GM20431 (cell line): Measurements from ENCODE around the gene PTPRCAP.
"Not testable (repeated sequence)": the region's sequence is repeated elsewhere in the genome, so short reads cannot be mapped to it uniquely, and the experiment has no call there.

Experiments used
- in situ Hi-C: fragments of 300-500 bp; cut with MseI, MboI; formaldehyde crosslinking; loops from one replicate; pipeline ENCODE4 v1.15.0; 2020; ENCODE audit warnings: low sequenced_read_pairs; ENCODE audit not compliant: unreplicated experiment

PTPRCAP gene

GRCh38 chr11:67466367-67466766 is 28.9 kb upstream of the PTPRCAP start:
- in situ Hi-C loops = no loop called here

- in situ Hi-C loops = not testable (repeated sequence)
Measured at GRCh38 chr11:67465530-67465929, 28.0 kb upstream of the PTPRCAP start.

GRCh38 chr11:67465189-67465510 is 27.7 kb upstream of the PTPRCAP start:
- in situ Hi-C loops = no loop called here

- in situ Hi-C loops = no loop called here
Measured at GRCh38 chr11:67464411-67465188, 27.1 kb upstream of the PTPRCAP start.

- in situ Hi-C loops = no loop called here
Measured at GRCh38 chr11:67463680-67464410, 26.4 kb upstream of the PTPRCAP start.

GRCh38 chr11:67463186-67463585 is 25.7 kb upstream of the PTPRCAP start:
- in situ Hi-C loops = no loop called here

GRCh38 chr11:67458266-67458665 is 20.8 kb upstream of the PTPRCAP start:
- in situ Hi-C loops = no loop called here

GRCh38 chr11:67457453-67457852 is 20.0 kb upstream of the PTPRCAP start:
- in situ Hi-C loops = no loop called here

- in situ Hi-C loops = no loop called here
Measured at GRCh38 chr11:67456068-67456705, 18.7 kb upstream of the PTPRCAP start.

GRCh38 chr11:67455054-67455453 is 17.6 kb upstream of the PTPRCAP start, which contains the start of gene CABP4:
Gene CABP4, plus strand, starts transcription at chr11:67455354. Its CDS starts 70 bp downstream, at chr11:67455424.
- in situ Hi-C loops = no loop called here

GRCh38 chr11:67453816-67454732 is 16.6 kb upstream of the PTPRCAP start:
- in situ Hi-C loops = no loop called here

GRCh38 chr11:67452141-67452952 is 14.9 kb upstream of the PTPRCAP start, which contains the start of gene GPR152:
Gene GPR152, minus strand, starts transcription at chr11:67452729. Its CDS starts 5 bp downstream, at chr11:67452724.
- in situ Hi-C loops = no loop called here

- in situ Hi-C loops = no loop called here
Measured at GRCh38 chr11:67451658-67451976, 14.1 kb upstream of the PTPRCAP start.

- in situ Hi-C loops = no loop called here
Measured at GRCh38 chr11:67450796-67451657, 13.5 kb upstream of the PTPRCAP start.

- in situ Hi-C loops = no loop called here
Measured at GRCh38 chr11:67449116-67449844, 11.8 kb upstream of the PTPRCAP start.

GRCh38 chr11:67448220-67448609 is 10.7 kb upstream of the PTPRCAP start:
- in situ Hi-C loops = no loop called here

GRCh38 chr11:67445515-67445914 is 8.0 kb upstream of the PTPRCAP start:
- in situ Hi-C loops = no loop called here
